ENCODE results near the gene GLCE.

Gene GLCE

DNA sequence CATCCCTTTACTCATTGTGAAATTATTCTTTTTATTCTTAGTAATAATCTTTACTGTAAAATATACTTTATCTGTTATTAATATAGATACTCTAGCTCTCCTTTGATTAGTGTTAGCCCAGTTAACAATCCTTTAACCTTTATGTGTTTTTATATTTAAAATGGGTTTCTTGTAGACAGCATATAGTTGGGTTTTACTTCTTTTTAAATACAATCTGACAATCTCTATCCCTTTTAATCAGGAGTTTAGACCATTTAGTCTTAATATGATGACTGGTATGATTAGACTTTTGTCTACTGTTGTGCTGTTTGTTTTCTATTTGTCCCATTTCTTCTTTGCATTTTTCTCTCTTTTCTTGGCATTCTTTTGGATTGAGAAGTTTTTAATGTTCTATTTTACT is 30.1 kb downstream of the GLCE start:
- H3K27me3 ChIP-seq (ENCODE audit: control insufficient read depth in 1 of 2, insufficient read depth in 2 of 2, low read length in 2 of 2): no peaks in the 10 kb centered on the region
- no peak overlapping the region for H3K4me3 ChIP-seq (ENCODE audit: low read depth in 1 of 2, low read length in 2 of 2)
- no peaks in the 10 kb centered on the region for H3K36me3 ChIP-seq (ENCODE audit: control insufficient read depth in 1 of 2, insufficient read depth in 2 of 2, low read length in 2 of 2)
- H3K27ac ChIP-seq (ENCODE audit: low read depth, low read length): no peak overlapping the region
- no peak overlapping the region for H3K9ac ChIP-seq (ENCODE audit: low read depth in 1 of 2, low read length in 2 of 2)
- peaks cover 0 to 10% of the 10 kb centered on the region in 2 donors for H3K4me1 ChIP-seq (ENCODE audit: control insufficient read depth in 1 of 2, insufficient read depth in 2 of 2, low read length in 2 of 2)
- H3K9me3 ChIP-seq (ENCODE audit: control insufficient read depth in 1 of 2, low read length in 2 of 2): no peaks in the 10 kb centered on the region

DNA sequence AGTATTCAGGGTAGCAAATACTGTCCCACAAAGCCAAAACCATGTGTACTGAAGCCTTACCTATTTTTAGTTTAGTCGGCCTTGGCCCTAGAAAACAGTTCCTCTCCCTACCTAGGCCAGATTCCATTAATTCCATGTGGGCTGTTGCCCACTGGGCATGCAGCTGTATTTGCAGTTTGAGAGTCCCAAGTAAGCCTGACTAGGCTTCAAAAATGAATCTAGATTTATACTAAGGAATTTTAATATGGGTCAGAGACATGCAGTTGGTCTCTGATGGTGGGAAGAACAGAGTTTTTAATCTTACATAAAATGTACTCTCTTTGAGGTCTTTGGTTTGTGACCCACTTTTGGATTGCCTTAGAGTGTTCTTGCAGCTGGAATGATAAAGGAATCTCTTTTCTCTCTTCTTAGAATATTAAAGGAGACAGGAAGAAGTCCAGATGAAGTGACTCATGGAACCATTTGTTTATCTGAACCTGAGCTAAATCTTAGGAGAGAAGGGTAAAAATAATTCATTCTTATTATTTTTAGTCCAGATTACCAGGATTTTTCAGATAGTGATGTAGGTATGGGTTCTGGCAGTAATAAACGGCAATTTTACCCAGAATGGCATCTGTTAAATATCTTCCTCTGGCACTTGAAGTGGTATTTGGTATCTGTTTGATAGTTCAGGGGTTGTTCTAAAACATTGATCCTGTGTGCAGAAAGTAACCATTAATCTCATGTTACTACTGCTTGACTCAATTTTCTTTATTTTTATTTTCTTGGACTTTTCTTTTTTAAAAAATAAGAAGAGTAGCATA is 33.8 kb downstream of the GLCE start:
- Histone ChIP-seq H3K27me3 (ENCODE audit: control insufficient read depth in 1 of 2, insufficient read depth in 2 of 2, low read length in 2 of 2) (no peaks in the 10 kb centered on the region), H3K4me3 (ENCODE audit: low read depth in 1 of 2, low read length in 2 of 2) (no peak overlapping the region), H3K9me3 (ENCODE audit: control insufficient read depth in 1 of 2, low read length in 2 of 2) (no peaks in the 10 kb centered on the region), H3K4me1 (ENCODE audit: control insufficient read depth in 1 of 2, insufficient read depth in 2 of 2, low read length in 2 of 2) (peaks cover 0 to 10% of the 10 kb centered on the region in 2 donors), H3K36me3 (ENCODE audit: control insufficient read depth in 1 of 2, insufficient read depth in 2 of 2, low read length in 2 of 2) (peaks cover 0 to 6% of the 10 kb centered on the region in 2 donors), H3K27ac (ENCODE audit: low read depth, low read length) (no peak overlapping the region), H3K9ac (ENCODE audit: low read depth in 1 of 2, low read length in 2 of 2) (no peak overlapping the region)

DNA sequence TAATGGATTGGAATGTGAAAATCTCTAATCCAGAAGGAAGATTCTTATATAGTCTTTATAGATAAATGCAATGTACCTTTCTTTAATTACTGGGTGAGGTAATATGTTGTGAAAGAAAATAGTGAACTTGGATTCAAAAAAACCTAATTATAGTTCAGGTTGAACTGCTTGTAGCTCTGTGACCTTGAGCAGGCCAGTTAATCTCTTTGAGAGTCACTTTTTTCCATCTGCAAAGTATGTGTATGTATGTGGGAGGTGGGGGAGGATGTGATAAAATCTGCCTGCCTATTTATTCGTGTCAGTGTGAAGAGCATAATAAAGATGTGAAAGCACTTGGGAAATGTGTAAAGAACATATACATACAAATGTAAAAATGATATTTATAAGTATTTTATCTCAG is 34.4 kb downstream of the GLCE start:
- Histone ChIP-seq H3K9ac (ENCODE audit: low read depth in 1 of 2, low read length in 2 of 2) (no peak overlapping the region), H3K9me3 (ENCODE audit: control insufficient read depth in 1 of 2, low read length in 2 of 2) (no peaks in the 10 kb centered on the region), H3K4me1 (ENCODE audit: control insufficient read depth in 1 of 2, insufficient read depth in 2 of 2, low read length in 2 of 2) (peaks cover 1 to 15% of the 10 kb centered on the region in 2 donors), H3K27ac (ENCODE audit: low read depth, low read length) (no peak overlapping the region), H3K27me3 (ENCODE audit: control insufficient read depth in 1 of 2, insufficient read depth in 2 of 2, low read length in 2 of 2) (no peaks in the 10 kb centered on the region), H3K4me3 (ENCODE audit: low read depth in 1 of 2, low read length in 2 of 2) (no peak overlapping the region), H3K36me3 (ENCODE audit: control insufficient read depth in 1 of 2, insufficient read depth in 2 of 2, low read length in 2 of 2) (peaks cover 0 to 6% of the 10 kb centered on the region in 2 donors)

- Histone ChIP-seq H3K4me1 (ENCODE audit: control insufficient read depth in 1 of 2, insufficient read depth in 2 of 2, low read length in 2 of 2) (peaks cover 8 to 23% of the 10 kb centered on the region in 2 donors), H3K9ac (ENCODE audit: low read depth in 1 of 2, low read length in 2 of 2) (no peak overlapping the region), H3K27ac (ENCODE audit: low read depth, low read length) (no peak overlapping the region)
Observed at GRCh38 chr15:69200832-69201745, 40.7 kb downstream of the GLCE start.

GRCh38 chr15:69206079-69206478 is 45.6 kb downstream of the GLCE start:
- Histone ChIP-seq H3K27ac (ENCODE audit: low read depth, low read length) (no peak overlapping the region), H3K27me3 (ENCODE audit: control insufficient read depth in 1 of 2, insufficient read depth in 2 of 2, low read length in 2 of 2) (no peaks in the 10 kb centered on the region), H3K9me3 (ENCODE audit: control insufficient read depth in 1 of 2, low read length in 2 of 2) (no peaks in the 10 kb centered on the region), H3K4me3 (ENCODE audit: low read depth in 1 of 2, low read length in 2 of 2) (no peak overlapping the region), H3K4me1 (ENCODE audit: control insufficient read depth in 1 of 2, insufficient read depth in 2 of 2, low read length in 2 of 2) (peaks cover 3 to 10% of the 10 kb centered on the region in 2 donors), H3K9ac (ENCODE audit: low read depth in 1 of 2, low read length in 2 of 2) (no peak overlapping the region), H3K36me3 (ENCODE audit: control insufficient read depth in 1 of 2, insufficient read depth in 2 of 2, low read length in 2 of 2) (no peaks in the 10 kb centered on the region)

More at GRCh38 chr15:69200832-69201745, 40.7 kb downstream of the GLCE start:
- Histone ChIP-seq H3K36me3 (ENCODE audit: control insufficient read depth in 1 of 2, insufficient read depth in 2 of 2, low read length in 2 of 2) (peaks cover 0 to 6% of the 10 kb centered on the region in 2 donors), H3K27me3 (ENCODE audit: control insufficient read depth in 1 of 2, insufficient read depth in 2 of 2, low read length in 2 of 2) (no peaks in the 10 kb centered on the region), H3K4me3 (ENCODE audit: low read depth in 1 of 2, low read length in 2 of 2) (no peak overlapping the region), H3K9me3 (ENCODE audit: control insufficient read depth in 1 of 2, low read length in 2 of 2) (no peaks in the 10 kb centered on the region)

DNA sequence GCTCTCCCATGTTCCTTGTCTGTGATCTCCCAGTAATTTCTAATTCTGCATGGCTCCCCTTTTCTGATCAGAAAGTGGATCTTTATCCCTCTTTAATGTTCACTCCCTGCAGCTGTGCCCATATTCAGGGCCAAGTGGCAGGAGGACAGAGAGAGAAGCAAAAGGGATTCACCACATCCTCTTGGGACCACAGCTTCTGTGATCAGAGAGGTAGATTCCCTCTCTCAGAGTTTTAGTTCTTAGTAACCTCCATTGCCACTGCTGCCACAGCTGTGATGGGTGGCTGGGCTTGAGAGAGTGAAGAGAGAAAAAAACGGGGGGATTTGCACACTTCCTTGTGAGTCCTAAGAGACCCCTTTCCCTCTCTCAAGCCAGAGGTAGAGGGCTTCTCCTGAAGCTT is 49.2 kb downstream of the GLCE start:
- Histone ChIP-seq H3K27me3 (ENCODE audit: control insufficient read depth in 1 of 2, insufficient read depth in 2 of 2, low read length in 2 of 2) (no peaks in the 10 kb centered on the region), H3K4me3 (ENCODE audit: low read depth in 1 of 2, low read length in 2 of 2) (no peak overlapping the region), H3K9ac (ENCODE audit: low read depth in 1 of 2, low read length in 2 of 2) (no peak overlapping the region), H3K4me1 (ENCODE audit: control insufficient read depth in 1 of 2, insufficient read depth in 2 of 2, low read length in 2 of 2) (peaks cover 3 to 5% of the 10 kb centered on the region in 2 donors), H3K27ac (ENCODE audit: low read depth, low read length) (no peak overlapping the region), H3K36me3 (ENCODE audit: control insufficient read depth in 1 of 2, insufficient read depth in 2 of 2, low read length in 2 of 2) (no peaks in the 10 kb centered on the region), H3K9me3 (ENCODE audit: control insufficient read depth in 1 of 2, low read length in 2 of 2) (no peaks in the 10 kb centered on the region)

GRCh38 chr15:69210574-69210973 is 50.1 kb downstream of the GLCE start:
- Histone ChIP-seq H3K27ac (ENCODE audit: low read depth, low read length) (no peak overlapping the region), H3K9me3 (ENCODE audit: control insufficient read depth in 1 of 2, low read length in 2 of 2) (no peaks in the 10 kb centered on the region), H3K4me1 (ENCODE audit: control insufficient read depth in 1 of 2, insufficient read depth in 2 of 2, low read length in 2 of 2) (peaks cover 3 to 5% of the 10 kb centered on the region in 2 donors), H3K4me3 (ENCODE audit: low read depth in 1 of 2, low read length in 2 of 2) (no peak overlapping the region), H3K27me3 (ENCODE audit: control insufficient read depth in 1 of 2, insufficient read depth in 2 of 2, low read length in 2 of 2) (no peaks in the 10 kb centered on the region), H3K36me3 (ENCODE audit: control insufficient read depth in 1 of 2, insufficient read depth in 2 of 2, low read length in 2 of 2) (no peaks in the 10 kb centered on the region), H3K9ac (ENCODE audit: low read depth in 1 of 2, low read length in 2 of 2) (no peak overlapping the region)

GRCh38 chr15:69213786-69214185 is 53.4 kb downstream of the GLCE start:
- Histone ChIP-seq H3K27me3 (ENCODE audit: control insufficient read depth in 1 of 2, insufficient read depth in 2 of 2, low read length in 2 of 2) (no peaks in the 10 kb centered on the region), H3K9me3 (ENCODE audit: control insufficient read depth in 1 of 2, low read length in 2 of 2) (no peaks in the 10 kb centered on the region), H3K9ac (ENCODE audit: low read depth in 1 of 2, low read length in 2 of 2) (no peak overlapping the region), H3K27ac (ENCODE audit: low read depth, low read length) (no peak overlapping the region), H3K4me3 (ENCODE audit: low read depth in 1 of 2, low read length in 2 of 2) (no peak overlapping the region), H3K4me1 (ENCODE audit: control insufficient read depth in 1 of 2, insufficient read depth in 2 of 2, low read length in 2 of 2) (peaks cover 3 to 16% of the 10 kb centered on the region in 2 donors), H3K36me3 (ENCODE audit: control insufficient read depth in 1 of 2, insufficient read depth in 2 of 2, low read length in 2 of 2) (no peaks in the 10 kb centered on the region)

- no peaks in the 10 kb centered on the region for H3K27me3 ChIP-seq (ENCODE audit: control insufficient read depth in 1 of 2, insufficient read depth in 2 of 2, low read length in 2 of 2)
- H3K36me3 ChIP-seq (ENCODE audit: control insufficient read depth in 1 of 2, insufficient read depth in 2 of 2, low read length in 2 of 2): no peaks in the 10 kb centered on the region
- H3K9ac ChIP-seq (ENCODE audit: low read depth in 1 of 2, low read length in 2 of 2): no peak overlapping the region
- no peak overlapping the region for H3K4me3 ChIP-seq (ENCODE audit: low read depth in 1 of 2, low read length in 2 of 2)
- H3K27ac ChIP-seq (ENCODE audit: low read depth, low read length): no peak overlapping the region
- H3K9me3 ChIP-seq (ENCODE audit: control insufficient read depth in 1 of 2, low read length in 2 of 2): no peaks in the 10 kb centered on the region
- peaks cover 3 to 15% of the 10 kb centered on the region in 2 donors for H3K4me1 ChIP-seq (ENCODE audit: control insufficient read depth in 1 of 2, insufficient read depth in 2 of 2, low read length in 2 of 2)
Observed at GRCh38 chr15:69215314-69216035, 55.0 kb downstream of the GLCE start.
